Neural progenitor cell (in vitro differentiated cells): ENCODE results near the gene OPTC. TPM values are rescaled to one million over a fixed set of nuclear protein-coding genes. Genes with fewer than 3 reads are reported as not detected.
A peak's percentile ranks its signal among the peaks of the same experiment; 100 is the strongest.

ENCODE experiments used
- DNase-seq: peaks from one replicate; pipeline ENCODE4 v3.0.0-alpha.2; 2016; ENCODE audit warnings: low spot score
- H2AFZ ChIP-seq: fragments of 200-600 bp; sonication (generic); replicated peaks from 2 replicates; pipeline ENCODE4 v1.6.1; 2016; ENCODE audit warnings: antibody characterized with exemption
- H3F3A ChIP-seq: fragments of 200-600 bp; sonication (generic); 2 replicates; pipeline ENCODE4 v1.6.1; 2016; ENCODE audit warnings: antibody characterized with exemption, low read depth
- H3K27ac ChIP-seq: fragments of 200-600 bp; sonication (generic); 2 replicates; pipeline ENCODE4 v1.5.1; 2016; ENCODE audit warnings: mild to moderate bottlenecking
- H3K27me3 ChIP-seq: fragments of 200-600 bp; sonication (generic); 2 replicates; pipeline ENCODE4 v1.6.1; 2016; ENCODE audit warnings: mild to moderate bottlenecking, moderate library complexity
- H3K36me3 ChIP-seq: fragments of 200-600 bp; sonication (generic); 2 replicates; pipeline ENCODE4 v1.5.1; 2016
- H3K4me1 ChIP-seq: fragments of 200-600 bp; sonication (generic); 2 replicates; pipeline ENCODE4 v1.6.1; 2016; ENCODE audit warnings: mixed run types
- H3K4me2 ChIP-seq: fragments of 200-600 bp; sonication (generic); 2 replicates; pipeline ENCODE4 v1.6.1; 2016
- H3K4me3 ChIP-seq: fragments of 200-600 bp; sonication (generic); 2 replicates; pipeline ENCODE4 v1.5.1; 2016
- H3K79me2 ChIP-seq: fragments of 200-600 bp; sonication (generic); 2 replicates; pipeline ENCODE4 v1.6.1; 2016; ENCODE audit warnings: low read depth
- H3K9ac ChIP-seq: fragments of 200-600 bp; sonication (generic); 2 replicates; pipeline ENCODE4 v1.6.1; 2016
- H3K9me3 ChIP-seq: fragments of 200-600 bp; sonication (generic); 2 replicates; pipeline ENCODE4 v1.5.1; 2016; ENCODE audit warnings: low read depth
- H4K20me1 ChIP-seq: fragments of 200-600 bp; sonication (generic); 2 replicates; pipeline ENCODE4 v1.6.1; 2016; ENCODE audit warnings: low read depth
- H3K27ac Mint-ChIP-seq: 3 replicates; pipeline ENCODE4 v1.8.0; 2021; ENCODE audit warnings: mixed read lengths
- H3K27me3 Mint-ChIP-seq: 2 replicates; pipeline ENCODE4 v1.8.0; 2022; ENCODE audit warnings: low read depth, mild to moderate bottlenecking, inconsistent platforms, moderate library complexity, mixed read lengths; ENCODE audit not compliant: insufficient read depth
- H3K36me3 Mint-ChIP-seq: 3 replicates; pipeline ENCODE4 v1.8.0; 2021; ENCODE audit warnings: mixed read lengths
- H3K4me1 Mint-ChIP-seq: 3 replicates; pipeline ENCODE4 v1.8.0; 2021; ENCODE audit warnings: mixed read lengths
- H3K4me3 Mint-ChIP-seq: 3 replicates; pipeline ENCODE4 v1.8.0; 2021; ENCODE audit warnings: mild to moderate bottlenecking, moderate library complexity, mixed read lengths
- H3K9me3 Mint-ChIP-seq: 3 replicates; pipeline ENCODE4 v1.8.0; 2020; ENCODE audit warnings: mixed read lengths
- CTCF ChIP-seq: fragments of 200-600 bp; sonication (generic); IDR thresholded peaks from 2 replicates; pipeline ENCODE4 v1.5.1; 2017; ENCODE audit warnings: antibody characterized with exemption, mild to moderate bottlenecking
- EZH2 ChIP-seq: fragments of 200-600 bp; sonication (generic); IDR thresholded peaks from 2 replicates; pipeline ENCODE4 v1.6.1; 2017; ENCODE audit warnings: antibody characterized with exemption, mild to moderate bottlenecking, moderate library complexity
- EZH2phosphoT487 ChIP-seq: fragments of 200-600 bp; sonication (generic); IDR thresholded peaks from 2 replicates; pipeline ENCODE4 v1.6.1; 2017; ENCODE audit warnings: antibody characterized with exemption
- total RNA-seq: library from RNA; depleted of rRNA; stranded (reverse); fragments of >200 nt; gene quantifications from 2 replicates; pipeline ENCODE4 v1.2.3, GENCODE V29; 2015; ENCODE audit warnings: low replicate concordance

Gene OPTC
- total RNA-seq, 1 donor from 2014 or later, result not detected

GRCh38 chr1:203528063-203528462 is 34.1 kb downstream of the OPTC start:
- Mint-ChIP-seq H3K9me3 (no peaks in the 10 kb centered on the region), H3K27ac (no peak overlapping the region), H3K4me1 (peaks cover 46% of the 10 kb centered on the region), H3K36me3 (no peaks in the 10 kb centered on the region), H3K4me3 (no peak overlapping the region), H3K27me3 (peaks cover 11% of the 10 kb centered on the region)
- Histone ChIP-seq H3K4me1 (peaks cover 21% of the 10 kb centered on the region), H4K20me1 (no peaks in the 10 kb centered on the region), H3K27ac (no peak overlapping the region), H3K27me3 (no peaks in the 10 kb centered on the region), H3K4me3 (no peak overlapping the region), H3K36me3 (no peaks in the 10 kb centered on the region), H3F3A (peaks cover 6% of the 10 kb centered on the region), H3K9ac (no peak overlapping the region), H3K4me2 (no peak overlapping the region), H3K9me3 (no peaks in the 10 kb centered on the region), H3K79me2 (no peaks in the 10 kb centered on the region), H2AFZ (no peak overlapping the region)
- TF ChIP-seq EZH2 (no peak), CTCF (no peak), EZH2phosphoT487 (no peak)
- peak; percentile 0 for DNase-seq

GRCh38 chr1:203528976-203529835 is 35.3 kb downstream of the OPTC start:
- H3K36me3 ChIP-seq, result no peaks in the 10 kb centered on the region
- no peak overlapping the region for H2AFZ ChIP-seq
- H4K20me1 ChIP-seq, result no peaks in the 10 kb centered on the region
- H3K4me1 Mint-ChIP-seq, result peaks cover 37% of the 10 kb centered on the region
- TF ChIP-seq CTCF, result no peak
- no peak for TF ChIP-seq EZH2
- TF ChIP-seq EZH2phosphoT487, result no peak
- H3K79me2 ChIP-seq, result no peaks in the 10 kb centered on the region
- H3K27me3 ChIP-seq, result no peaks in the 10 kb centered on the region
- no peak overlapping the region for H3K27ac ChIP-seq
- no peaks in the 10 kb centered on the region for H3K9me3 Mint-ChIP-seq
- no peak overlapping the region for H3K4me3 ChIP-seq
- H3K9me3 ChIP-seq, result no peaks in the 10 kb centered on the region
- no peak overlapping the region for H3K4me3 Mint-ChIP-seq
- H3K4me2 ChIP-seq, result no peak overlapping the region
- peaks cover 3% of the 10 kb centered on the region for H3F3A ChIP-seq
- H3K9ac ChIP-seq, result no peak overlapping the region
- no peak overlapping the region for H3K27ac Mint-ChIP-seq
- DNase-seq, result no peak
- H3K36me3 Mint-ChIP-seq, result no peaks in the 10 kb centered on the region
- H3K27me3 Mint-ChIP-seq, result peaks cover 7% of the 10 kb centered on the region
- H3K4me1 ChIP-seq, result peaks cover 12% of the 10 kb centered on the region

- Histone ChIP-seq H3F3A (peaks cover 3% of the 10 kb centered on the region), H3K4me2 (no peak overlapping the region), H3K79me2 (no peaks in the 10 kb centered on the region), H3K4me3 (no peak overlapping the region), H3K4me1 (no peaks in the 10 kb centered on the region), H3K36me3 (no peaks in the 10 kb centered on the region), H2AFZ (no peak overlapping the region), H3K27me3 (no peaks in the 10 kb centered on the region), H4K20me1 (no peaks in the 10 kb centered on the region), H3K9me3 (no peaks in the 10 kb centered on the region), H3K9ac (no peak overlapping the region), H3K27ac (no peak overlapping the region)
- Mint-ChIP-seq H3K36me3 (no peaks in the 10 kb centered on the region), H3K27ac (no peak overlapping the region), H3K9me3 (no peaks in the 10 kb centered on the region), H3K4me3 (no peak overlapping the region), H3K27me3 (peaks cover 7% of the 10 kb centered on the region), H3K4me1 (peaks cover 29% of the 10 kb centered on the region)
- TF ChIP-seq EZH2phosphoT487 (no peak), CTCF (no peak), EZH2 (no peak)
- DNase-seq, result no peak
These were observed 37.1 kb downstream of the OPTC start for GRCh38 chr1:203531063-203531462.
